NCI-H2227 (cell line): ENCODE measurements around the gene CPS1.

Source experiments
- DNase-seq: peaks from one replicate; lab custom pipeline; 2025; ENCODE audit not compliant: unreplicated experiment; lab: John Stamatoyannopoulos, UW

Gene CPS1

DNA sequence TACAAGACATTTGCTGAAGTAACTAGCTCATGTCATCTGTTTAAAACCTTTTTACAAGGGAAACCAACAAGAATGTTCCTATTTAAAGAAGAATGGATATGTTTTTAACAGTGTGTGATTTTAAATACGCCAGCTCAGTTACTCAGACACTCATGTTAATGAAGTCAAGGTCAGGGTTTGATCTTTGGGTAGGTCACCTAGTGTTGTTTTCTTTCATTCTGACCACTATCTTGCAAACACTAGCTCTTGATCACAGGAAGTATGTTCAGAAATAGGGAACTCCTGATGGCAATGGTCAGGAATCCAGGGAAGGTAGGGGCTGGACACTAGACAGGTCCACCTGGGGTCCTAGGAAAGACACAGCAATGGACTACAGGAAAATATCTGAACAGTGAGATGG, 116.7 kb downstream of the CPS1 start:
- DNase-seq, result no peak

DNA sequence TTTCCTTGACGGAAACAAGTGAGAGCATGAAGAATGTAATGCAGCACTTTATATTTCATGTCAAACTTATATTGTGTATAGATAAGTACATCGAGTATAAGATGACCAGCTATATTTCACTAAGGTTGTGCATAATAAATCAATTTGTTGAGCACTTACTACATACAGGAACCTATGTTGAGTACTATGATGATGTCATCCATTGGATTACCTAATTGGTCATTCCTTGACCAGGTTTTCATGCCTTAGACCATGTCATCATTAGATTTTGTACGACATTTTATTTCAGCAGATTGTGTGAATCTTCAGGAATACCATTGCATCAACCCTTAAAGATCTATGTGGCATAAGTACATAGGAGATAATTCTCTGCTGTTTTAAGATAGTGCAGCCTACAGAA, 119.7 kb downstream of the CPS1 start:
- DNase-seq, result no peak

DNA sequence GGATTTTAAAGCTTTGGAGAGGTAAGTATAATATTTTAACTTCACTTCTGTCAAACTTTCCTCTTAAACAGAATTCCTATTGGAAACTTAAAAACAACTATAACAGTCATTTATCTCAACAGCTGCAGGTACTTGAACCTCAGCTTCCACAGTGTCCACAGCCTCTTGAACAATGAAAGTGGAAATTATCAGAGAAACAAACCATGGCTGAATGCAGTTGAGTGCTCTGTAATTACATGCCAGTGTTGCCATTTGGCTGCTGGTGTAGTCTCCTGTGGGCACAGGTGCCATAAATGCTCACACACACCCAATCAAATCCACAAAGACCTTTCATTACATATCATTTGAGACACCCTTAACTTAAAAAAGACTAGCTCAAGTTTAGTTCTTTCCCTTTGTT, 125.1 kb downstream of the CPS1 start:
- DNase-seq, result peak; percentile 95

DNA sequence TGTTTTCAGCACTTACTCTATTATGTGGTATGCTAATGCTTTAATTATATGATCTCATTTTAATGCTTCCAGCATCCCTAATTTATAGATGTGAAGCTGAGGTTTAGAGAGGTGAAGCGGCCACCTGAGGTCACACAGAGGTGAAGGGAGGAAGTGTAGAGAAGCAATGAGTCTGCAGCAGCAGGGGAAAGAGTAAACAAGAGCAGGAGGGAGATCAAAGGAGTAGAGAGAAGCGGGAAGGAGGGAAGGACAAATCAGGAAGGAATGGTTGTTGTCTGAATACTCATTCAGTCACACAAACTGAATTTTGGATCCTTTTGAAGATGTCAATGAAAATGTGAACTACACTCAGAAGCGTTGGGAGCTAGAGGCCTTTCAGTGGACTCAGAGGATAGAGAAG, 130.0 kb downstream of the CPS1 start:
- DNase-seq, result no peak

DNA sequence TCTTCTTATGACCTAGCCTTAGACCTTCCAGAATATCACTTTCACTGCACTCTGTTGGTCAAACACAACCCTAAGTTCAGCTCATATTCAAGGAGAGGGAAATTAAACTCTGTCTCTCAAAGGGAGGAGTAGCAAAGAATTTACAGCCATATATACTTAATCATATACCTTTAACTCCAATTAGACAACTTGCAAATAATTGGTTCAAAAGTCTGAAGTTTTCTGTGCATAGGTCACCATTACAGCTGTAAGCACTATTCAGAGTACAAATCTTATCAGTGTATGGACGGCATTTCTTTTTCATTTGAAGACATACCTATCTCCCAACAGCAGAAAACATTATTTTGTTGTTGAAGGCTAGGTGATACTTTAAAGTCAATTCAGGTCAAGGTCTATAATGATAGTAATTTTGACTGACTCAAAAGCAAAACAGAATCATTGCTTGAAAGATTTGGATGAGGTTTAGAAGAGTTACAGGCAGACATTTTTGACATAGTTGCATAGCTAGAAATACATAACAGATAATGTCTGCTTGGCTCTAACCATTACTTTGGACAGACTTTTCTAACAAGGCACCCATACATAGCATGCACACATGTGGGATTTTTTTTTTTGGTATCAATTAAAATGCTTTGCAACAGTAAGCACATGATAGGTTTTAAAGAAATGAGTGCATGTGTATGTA, 131.5 kb downstream of the CPS1 start:
- peak; percentile 57 for DNase-seq

DNA sequence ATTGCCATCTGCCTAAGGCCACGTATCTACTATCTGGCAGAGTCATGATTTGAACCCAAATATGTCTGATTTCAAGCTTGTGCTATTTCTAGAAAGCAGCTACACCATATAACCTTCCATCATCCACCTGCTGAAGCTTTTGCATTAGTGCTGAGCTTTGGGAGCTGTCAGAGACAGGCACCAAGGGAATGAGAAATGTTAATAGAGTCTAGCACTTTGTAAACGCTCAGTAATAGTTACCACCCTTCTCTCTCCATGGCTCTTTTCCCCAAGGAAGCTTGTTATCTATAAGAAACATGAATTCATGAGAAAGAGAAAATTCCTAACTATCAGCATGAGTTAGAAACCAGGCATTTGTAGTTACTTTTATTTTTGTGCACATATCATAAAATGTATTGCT, 151.5 kb downstream of the CPS1 start:
- DNase-seq, result no peak

GRCh38 chr2:210713122-210713521, 156.7 kb downstream of the CPS1 start:
- DNase-seq, result no peak

GRCh38 chr2:210715560-210716082, 159.2 kb downstream of the CPS1 start:
- DNase-seq, result no peak

- no peak for DNase-seq
Observed at GRCh38 chr2:210718503-210718902, 162.1 kb downstream of the CPS1 start.

GRCh38 chr2:210722092-210722491, 165.7 kb downstream of the CPS1 start:
- no peak for DNase-seq

DNA sequence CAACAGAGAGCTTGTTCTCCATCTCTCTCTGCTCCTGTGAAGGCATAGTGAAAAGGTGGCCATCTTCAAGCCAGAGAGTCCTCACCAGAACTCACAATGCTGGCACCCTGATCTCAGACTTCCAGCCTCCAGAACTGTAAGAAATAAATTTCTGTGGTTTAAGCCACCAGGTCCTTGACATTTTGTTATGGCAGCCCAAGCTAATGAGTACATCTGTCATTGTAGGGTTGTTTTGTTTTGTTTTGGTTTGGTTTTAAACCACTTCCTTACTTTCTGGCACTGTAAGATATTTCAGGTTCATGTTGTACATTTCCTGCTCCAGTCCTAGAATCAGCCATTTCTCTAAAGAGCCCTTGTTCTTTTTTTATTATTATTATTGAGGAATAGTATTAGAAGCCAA, 171.2 kb downstream of the CPS1 start:
- no peak for DNase-seq
